ENCODE data around the gene FNDC4.

Gene FNDC4

DNA sequence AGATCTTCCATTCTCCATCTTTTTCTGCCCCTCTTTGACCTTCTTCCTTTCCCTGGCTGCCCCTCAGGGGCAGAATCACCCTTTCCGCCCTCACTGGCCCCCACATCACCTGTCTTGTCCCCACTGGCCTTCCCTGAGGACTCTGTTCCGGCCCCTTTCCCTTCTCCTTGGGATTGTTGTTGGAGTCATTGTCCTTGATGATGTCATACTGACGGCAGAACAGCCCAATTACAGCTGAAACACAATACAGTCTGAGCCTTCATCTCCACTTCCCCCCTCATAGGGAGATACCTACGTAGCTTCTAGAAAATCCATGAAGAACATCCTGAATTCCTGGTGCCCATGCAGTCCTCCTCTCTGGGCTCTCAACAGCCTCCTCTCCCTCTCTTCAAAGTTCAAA, 2.4 kb downstream of the FNDC4 start:
- DNase-seq: no peak

GRCh38 chr2:27489498-27490397, 5.3 kb downstream of the FNDC4 start, which contains the start of gene IFT172:
Gene IFT172, minus strand, starts transcription at chr2:27489743. Its CDS starts 90 bp downstream, at chr2:27489653.
- peak; percentile 99 for DNase-seq

GRCh38 chr2:27489118-27489497, 5.9 kb downstream of the FNDC4 start:
- no peak for DNase-seq

GRCh38 chr2:27485496-27485895, 9.5 kb downstream of the FNDC4 start:
- no peak for DNase-seq

DNA sequence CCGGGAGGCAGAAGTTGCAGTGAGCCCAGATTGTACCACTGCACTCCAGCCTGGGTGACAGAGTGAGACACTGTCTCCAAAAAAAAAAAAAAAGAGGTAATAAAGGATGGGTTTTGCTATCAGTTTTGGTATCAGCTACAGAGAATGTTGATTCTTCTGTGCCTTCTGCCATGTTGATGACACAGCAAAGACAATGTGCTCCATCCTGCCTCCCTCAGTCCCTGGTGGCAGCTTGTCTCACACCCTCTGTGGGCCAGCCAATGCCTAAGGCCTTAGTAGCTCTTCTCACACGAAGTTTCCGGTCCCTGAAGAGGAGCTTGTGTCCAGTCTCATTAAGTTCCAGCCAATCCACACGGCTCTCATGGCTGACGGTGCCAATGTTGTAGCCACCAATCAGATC, 23.0 kb downstream of the FNDC4 start:
- DNase-seq: no peak

DNA sequence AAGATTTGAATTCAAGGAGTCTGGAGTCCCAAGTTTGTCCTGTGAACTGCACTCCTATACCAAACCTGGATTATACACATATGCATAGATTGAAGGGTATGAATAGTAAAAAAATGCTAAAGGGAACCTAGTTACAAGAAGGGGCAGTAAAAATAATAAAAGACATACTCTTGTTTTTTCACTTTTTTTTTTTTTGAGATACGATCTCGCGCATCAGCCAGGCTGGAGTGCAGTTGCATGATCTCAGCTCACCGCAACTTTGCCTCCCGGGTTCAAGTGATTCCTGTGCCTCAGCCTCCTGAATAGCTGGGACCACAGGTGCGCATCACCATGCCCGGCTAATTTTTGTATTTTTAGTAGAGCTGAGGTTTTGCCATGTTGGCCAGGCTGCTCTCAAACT, 30.6 kb downstream of the FNDC4 start:
- DNase-seq: no peak

GRCh38 chr2:27461118-27461517, 33.9 kb downstream of the FNDC4 start:
- no peak for DNase-seq

- DNase-seq: no peak
These were observed 41.0 kb downstream of the FNDC4 start for GRCh38 chr2:27453968-27454367.

- DNase-seq: no peak
These were observed 43.9 kb downstream of the FNDC4 start for GRCh38 chr2:27451095-27451494.

DNA sequence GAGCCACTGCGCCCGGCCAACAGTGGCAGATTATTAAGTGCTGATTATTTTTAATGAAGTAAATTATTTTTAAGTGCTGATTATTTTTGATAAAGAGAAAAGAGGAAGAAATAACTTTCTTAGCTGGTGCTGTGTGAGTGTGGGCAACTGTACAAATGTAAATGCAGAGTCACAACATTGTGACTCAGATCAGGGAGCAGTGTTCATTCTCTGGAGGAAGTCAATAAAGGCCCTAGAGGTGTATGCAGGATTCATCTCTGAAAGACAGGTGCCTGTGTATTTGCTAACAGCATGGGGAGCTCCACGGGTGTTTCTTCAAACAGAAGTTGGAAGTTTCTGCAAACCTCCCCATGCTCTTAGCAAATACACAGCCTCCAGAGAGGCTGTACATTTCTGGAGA, 46.6 kb downstream of the FNDC4 start:
- DNase-seq: no peak

- no peak for DNase-seq
These were observed 48.9 kb downstream of the FNDC4 start for GRCh38 chr2:27446057-27446456.

- DNase-seq: no peak
These were observed 49.4 kb downstream of the FNDC4 start for GRCh38 chr2:27445615-27446014.

DNA sequence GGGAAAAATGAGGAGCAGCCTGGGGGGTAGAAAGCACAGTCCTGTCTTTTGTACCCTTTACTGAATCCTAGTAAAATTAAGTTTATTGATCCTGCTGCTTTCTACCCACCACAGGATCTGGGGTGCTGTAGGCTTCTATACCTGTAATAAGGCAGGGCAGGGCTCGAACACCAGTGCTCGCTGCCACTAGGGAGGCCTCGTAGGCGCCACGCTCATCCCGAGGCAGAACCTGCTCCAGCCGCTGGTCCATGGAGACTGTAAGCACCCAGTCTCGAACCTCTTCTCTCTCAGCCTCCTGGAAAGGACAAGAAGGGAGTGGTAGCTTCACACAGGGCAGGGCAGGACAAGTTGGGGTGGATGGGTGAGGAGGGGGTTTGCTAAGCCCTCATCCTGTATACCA, 49.8 kb downstream of the FNDC4 start:
- DNase-seq: no peak

DNA sequence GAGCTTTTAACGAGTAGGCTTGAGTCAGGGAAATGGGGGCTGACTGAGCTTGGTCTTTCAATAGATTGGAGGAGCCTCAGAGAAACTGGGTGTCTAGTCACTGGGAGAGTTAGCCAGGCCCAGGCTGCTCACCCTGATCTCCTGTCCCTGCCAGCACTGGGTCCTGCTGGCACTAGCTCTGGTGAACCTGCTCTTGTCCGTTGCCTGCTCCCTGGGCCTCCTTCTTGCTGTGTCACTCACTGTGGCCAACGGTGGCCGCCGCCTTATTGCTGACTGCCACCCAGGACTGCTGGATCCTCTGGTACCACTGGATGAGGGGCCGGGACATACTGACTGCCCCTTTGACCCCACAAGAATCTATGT, 52.1 kb downstream of the FNDC4 start:
- no peak for DNase-seq

GRCh38 chr2:27441958-27442919, 52.8 kb downstream of the FNDC4 start, which contains the start of gene KRTCAP3:
Gene KRTCAP3, plus strand, starts transcription at chr2:27442381. Its CDS starts 32 bp downstream, at chr2:27442413.
- peak; percentile 28 for DNase-seq
